Heart left ventricle (tissue), 16 donors: ENCODE results near the gene IGF2R. TPM values are rescaled to one million over a fixed set of nuclear protein-coding genes. Genes with fewer than 3 reads are reported as not detected.

Experiments used
- ATAC-seq, 4 donors: fragments of 200-7000 bp; cut with Tn5 transposase; one replicate each; pipeline ENCODE4 v1.9.1; 2020 to 2022; ENCODE audit warnings: moderate library complexity in 4 of 4, mild to moderate bottlenecking in 3 of 4, moderate number of reproducible peaks in 1 of 4
- DNase-seq, 5 donors: peaks; one replicate each; pipeline ENCODE4 v3.0.0-alpha.2; 2020
- H3K27ac ChIP-seq, 12 donors: fragments of 200-600 bp; sonication (generic) in 4 of 12; one replicate each; pipeline versions ENCODE4 v1.5.0 to v1.8.0; 2016 to 2022; ENCODE audit warnings: mild to moderate bottlenecking in 2 of 12
- H3K27me3 ChIP-seq, 9 donors: fragments of 200-600 bp; sonication (generic) in 2 of 9; one replicate each; pipeline versions ENCODE4 v1.5.1 to v1.8.0; 2016 to 2022; ENCODE audit warnings: mild to moderate bottlenecking in 3 of 9
- H3K36me3 ChIP-seq, 9 donors: fragments of 200-600 bp; sonication (generic) in 2 of 9; one replicate each; pipeline versions ENCODE4 v1.5.0 to v1.8.0; 2018 to 2022; ENCODE audit warnings: mild to moderate bottlenecking in 2 of 9
- H3K4me1 ChIP-seq, 12 donors: fragments of 200-600 bp; sonication (generic) in 4 of 12; one replicate each; pipeline versions ENCODE4 v1.5.0 to v1.8.0; 2016 to 2022; ENCODE audit warnings: mild to moderate bottlenecking in 3 of 12
- H3K4me3 ChIP-seq, 12 donors: fragments of 200-600 bp; sonication (generic) in 4 of 12; one replicate each; pipeline versions ENCODE4 v1.5.0 to v1.8.0; 2017 to 2022; ENCODE audit warnings: mild to moderate bottlenecking in 9 of 12, moderate library complexity in 4 of 12
- H3K9me3 ChIP-seq, 12 donors: fragments of 200-600 bp; sonication (generic) in 4 of 12; one replicate each; pipeline versions ENCODE4 v1.5.0 to v1.8.0; 2016 to 2022; ENCODE audit warnings: mild to moderate bottlenecking in 1 of 12
- CTCF ChIP-seq, 12 donors: fragments of 200-600 bp; sonication (generic) in 4 of 12; IDR thresholded peaks; one replicate each; pipeline versions ENCODE4 v1.5.0 to v1.8.0; 2018 to 2022; ENCODE audit warnings: antibody characterized with exemption in 12 of 12, mild to moderate bottlenecking in 5 of 12
- POLR2A ChIP-seq, 2 donors: fragments of 450-650 bp; IDR thresholded peaks; one replicate each; pipeline ENCODE4 v1.6.1; 2017; ENCODE audit warnings: antibody characterized with exemption in 2 of 2, mild to moderate bottlenecking in 2 of 2, moderate library complexity in 2 of 2
- WGBS, 4 donors: extraction: QIAGEN DNeasy Blood & Tissue Kit in 2 of 4; methylation state at CpG; one replicate each; pipeline versions ENCODE4 v1.1.5 to v1.1.7; 2013 to 2018; 5-methylcytosine and 5-hydroxymethylcytosine counted together
- intact Hi-C, 10 donors: fragments of 100-400 bp; cut with DNase I; formaldehyde crosslinking; loops; one replicate each; pipeline versions ENCODE4 v1.11.1 to v1.14.2; 2022
- polyA plus RNA-seq, 2 donors: library from polyadenylated mRNA; stranded (reverse); fragments of 200-250 nt; gene quantifications; one replicate each; pipeline ENCODE4 v1.2.3, GENCODE V29; 2013
- total RNA-seq, 9 donors: library from RNA; depleted of rRNA in 2 of 9; stranded (reverse); fragments of >200 nt in 2 of 9; fragmentation: NEBNext Ultra II Directional in 3 of 9; extraction: Animal tissue kit (Norgen Biotek cat#: 25700) in 3 of 9; gene quantifications; one replicate each; pipeline versions ENCODE4 v1.1.0 to v1.2.4, GENCODE V29; 2016 to 2023
- donor health status: ischemic (EF 13 %, LVEDD 7.1; RV severe dilation, severe dysfunction).
- donor health status: healthy with polysubstance abuse.
- donor health status: DM: no; HTN: yes; CAD: no.
- donor health status: DM: no; HTN: no; CAD: no.
- donor health status: ischemic (EF 25% LVEDD 6.9; RV normal size, moderate dysfunction).
- donor health status: ischemic (EF 25% LVEDD 5.7; RV mildly dilated, moderate dysfunction).
- donor health status: healthy.
- donor health status: DM: yes; HTN: yes; CAD: no.
- donor health status: ischemic (EF 35%, LVEDD 5.7; RV mildly dilated, moderate dysfunction).
- donor health status: nonischemic (EF 11% LVEDD 7.7; RV severe dilation, severe dysfunction).
- donor health status: DM: yes; HTN: yes; CAD: no.
- donor health status: PGD.
- donor health status: ischemic (EF 29% LVEDD 5.4; RV normal size, mild dysfunction).
- donor health status: nonischemic (EF 23%, LVEDD 6.1; RV moderate dilation, normal function).

IGF2R gene
- total and polyA plus RNA-seq, 11 donors = 15.4 to 111 (median 68.5) TPM

- no peak overlapping the region for H3K4me3 ChIP-seq
These were observed 96.3 kb downstream of the IGF2R start for GRCh38 chr6:160065200-160065599.

DNA sequence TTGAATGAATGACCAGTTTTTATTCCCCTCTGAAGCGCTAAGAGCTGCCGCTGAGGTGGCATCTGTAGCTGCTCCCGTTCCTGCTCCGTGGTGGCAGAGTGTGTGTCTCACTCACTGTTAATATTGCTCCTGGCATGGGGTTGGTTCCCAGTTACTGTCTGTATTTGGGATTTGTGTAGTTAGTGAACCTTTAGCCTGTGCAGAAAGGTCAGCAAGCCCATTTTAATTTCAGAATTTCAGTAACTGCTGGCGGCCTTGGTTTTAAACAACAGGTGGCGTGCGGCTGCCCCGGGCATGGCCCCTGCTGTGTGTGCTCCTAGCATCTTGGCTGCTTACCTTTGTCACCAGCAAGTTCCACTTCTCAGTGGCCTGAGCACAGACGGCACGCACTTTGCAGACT is 98.7 kb downstream of the IGF2R start:
- H3K4me3 ChIP-seq = no peak overlapping the region
- H3K27ac ChIP-seq = no peak overlapping the region
- no peaks in the 10 kb centered on the region for H3K27me3 ChIP-seq
- intact Hi-C loops = no loop called here
- TF ChIP-seq POLR2A (IDR thresholded peaks at IDR 0.05) (no peak), CTCF (IDR thresholded peaks at IDR 0.05) (no peak)
- DNase-seq (no peak), ATAC-seq (no peak)
- H3K4me1 ChIP-seq = peaks cover 0 to 3% (median 0%) of the 10 kb centered on the region in 12 donors
- H3K9me3 ChIP-seq = no peaks in the 10 kb centered on the region
- H3K36me3 ChIP-seq = peaks cover 0 to 96% (median 91%) of the 10 kb centered on the region in 9 donors
- 92 to 96% (median 95%) methylated on average over 10 of the region's 10 CpGs for WGBS, 4 donors

More at GRCh38 chr6:160065200-160065599, 96.3 kb downstream of the IGF2R start:
- Histone ChIP-seq H3K27me3 (no peaks in the 10 kb centered on the region), H3K9me3 (no peaks in the 10 kb centered on the region), H3K4me1 (peaks cover 0 to 3% (median 0%) of the 10 kb centered on the region in 12 donors), H3K27ac (no peak overlapping the region), H3K36me3 (peaks cover 0 to 96% (median 91%) of the 10 kb centered on the region in 9 donors)
- no peak for DNase-seq
- ATAC-seq = no peak
- intact Hi-C loops = no loop called here
- 70 to 77% (median 73%) methylated on average over 9 of the region's 9 CpGs for WGBS, 4 donors
- TF ChIP-seq CTCF (IDR thresholded peaks at IDR 0.05) = no peak
- no peak for TF ChIP-seq POLR2A (IDR thresholded peaks at IDR 0.05)

- Histone ChIP-seq H3K27me3 (no peaks in the 10 kb centered on the region), H3K4me1 (peaks cover 0 to 3% (median 0%) of the 10 kb centered on the region in 12 donors), H3K36me3 (peaks cover 0 to 96% (median 91%) of the 10 kb centered on the region in 9 donors), H3K4me3 (no peak overlapping the region), H3K9me3 (no peaks in the 10 kb centered on the region), H3K27ac (no peak overlapping the region)
- DNase-seq = no peak
- 81 to 92% (median 89%) methylated on average over 7 of the region's 7 CpGs for WGBS, 4 donors
- TF ChIP-seq POLR2A (IDR thresholded peaks at IDR 0.05) (no peak), CTCF (IDR thresholded peaks at IDR 0.05) (no peak)
- intact Hi-C loops = no loop called here
- ATAC-seq = no peak
These were observed 99.5 kb downstream of the IGF2R start for GRCh38 chr6:160068346-160068745.

- H3K4me3 ChIP-seq = no peak overlapping the region
- ATAC-seq = no peak
- H3K27ac ChIP-seq = no peak overlapping the region
- intact Hi-C loops = no loop called here
- H3K27me3 ChIP-seq = no peaks in the 10 kb centered on the region
- peaks cover 0 to 96% (median 91%) of the 10 kb centered on the region in 9 donors for H3K36me3 ChIP-seq
- DNase-seq = no peak
- no peaks in the 10 kb centered on the region for H3K9me3 ChIP-seq
- 76 to 87% (median 85%) methylated on average over 7 to 9 of the region's 9 CpGs for WGBS, 4 donors
- TF ChIP-seq CTCF (IDR thresholded peaks at IDR 0.05) (no peak), POLR2A (IDR thresholded peaks at IDR 0.05) (no peak)
- peaks cover 0 to 3% (median 0%) of the 10 kb centered on the region in 12 donors for H3K4me1 ChIP-seq
These were observed 100.2 kb downstream of the IGF2R start for GRCh38 chr6:160069050-160069454.
